DOHH2 (cell line): Measurements from ENCODE around the gene SYTL1.

Source experiments
- H3F3A ChIP-seq: fragments of 200-600 bp; sonication (generic), shearing (Covaris generic); 2 replicates; pipeline ENCODE4 v1.6.0; 2016; ENCODE audit warnings: antibody characterized with exemption, mild to moderate bottlenecking; ENCODE audit not compliant: control insufficient read depth, insufficient read depth
- H3K27ac ChIP-seq: fragments of 200-600 bp; sonication (generic); 2 replicates; pipeline ENCODE4 v1.5.1; 2014; ENCODE audit warnings: low read depth, mild to moderate bottlenecking, low read length, moderate library complexity
- H3K27me3 ChIP-seq: fragments of 200-600 bp; sonication (generic); 2 replicates; pipeline ENCODE4 v1.6.1; 2014; ENCODE audit warnings: mild to moderate bottlenecking, low read length, mixed read lengths; ENCODE audit not compliant: control insufficient read depth
- H3K36me3 ChIP-seq: fragments of 200-600 bp; sonication (generic); 2 replicates; pipeline ENCODE4 v1.6.1; 2014; ENCODE audit warnings: mild to moderate bottlenecking, low read length, moderate library complexity, mixed read lengths; ENCODE audit not compliant: control insufficient read depth
- H3K4me1 ChIP-seq: fragments of 200-600 bp; sonication (generic); 2 replicates; pipeline ENCODE4 v1.6.1; 2014; ENCODE audit warnings: mild to moderate bottlenecking, low read length, mixed read lengths; ENCODE audit not compliant: control insufficient read depth
- H3K4me2 ChIP-seq: fragments of 200-600 bp; sonication (generic); 2 replicates; pipeline ENCODE4 v1.6.0; 2014; ENCODE audit warnings: mild to moderate bottlenecking, low read length, moderate library complexity
- H3K4me3 ChIP-seq: fragments of 200-600 bp; sonication (generic); 2 replicates; pipeline ENCODE4 v1.5.1; 2014; ENCODE audit warnings: mild to moderate bottlenecking, low read length, mixed read lengths
- H3K79me2 ChIP-seq: fragments of 200-600 bp; sonication (generic); 2 replicates; pipeline ENCODE4 v1.6.1; 2014; ENCODE audit warnings: mild to moderate bottlenecking, low read length, mixed read lengths; ENCODE audit not compliant: control insufficient read depth
- H3K9me2 ChIP-seq: fragments of 200-600 bp; sonication (generic); replicated peaks from 2 replicates; pipeline ENCODE4 v1.6.1; 2014; ENCODE audit warnings: mild to moderate bottlenecking, low read length, mixed read lengths; ENCODE audit not compliant: control insufficient read depth
- H3K9me3 ChIP-seq: fragments of 200-600 bp; sonication (generic); 2 replicates; pipeline ENCODE4 v1.6.1; 2014; ENCODE audit warnings: antibody characterized with exemption, low read length, mixed read lengths; ENCODE audit not compliant: control insufficient read depth, insufficient read depth
- H4K20me1 ChIP-seq: fragments of 200-600 bp; sonication (generic); 2 replicates; pipeline ENCODE4 v1.6.0; 2014; ENCODE audit warnings: low read depth, mild to moderate bottlenecking, antibody characterized with exemption, low read length, moderate library complexity; ENCODE audit not compliant: control insufficient read depth, insufficient read depth
- EZH2phosphoT487 ChIP-seq: fragments of 200-600 bp; sonication (generic); IDR thresholded peaks from 2 replicates; pipeline ENCODE4 v1.6.1; 2017; ENCODE audit warnings: borderline replicate concordance, mild to moderate bottlenecking, antibody characterized with exemption, low read length, moderate library complexity, mixed read lengths
- TF ChIP-seq, protein P1 (sequence below): fragments of 200-600 bp; sonication (generic); IDR thresholded peaks from one replicate; pipeline ENCODE4 v1.5.1; 2014; ENCODE audit warnings: antibody characterized with exemption, mild to moderate bottlenecking, low read depth, low read length; ENCODE audit not compliant: poor library complexity, severe bottlenecking

SYTL1 gene

DNA sequence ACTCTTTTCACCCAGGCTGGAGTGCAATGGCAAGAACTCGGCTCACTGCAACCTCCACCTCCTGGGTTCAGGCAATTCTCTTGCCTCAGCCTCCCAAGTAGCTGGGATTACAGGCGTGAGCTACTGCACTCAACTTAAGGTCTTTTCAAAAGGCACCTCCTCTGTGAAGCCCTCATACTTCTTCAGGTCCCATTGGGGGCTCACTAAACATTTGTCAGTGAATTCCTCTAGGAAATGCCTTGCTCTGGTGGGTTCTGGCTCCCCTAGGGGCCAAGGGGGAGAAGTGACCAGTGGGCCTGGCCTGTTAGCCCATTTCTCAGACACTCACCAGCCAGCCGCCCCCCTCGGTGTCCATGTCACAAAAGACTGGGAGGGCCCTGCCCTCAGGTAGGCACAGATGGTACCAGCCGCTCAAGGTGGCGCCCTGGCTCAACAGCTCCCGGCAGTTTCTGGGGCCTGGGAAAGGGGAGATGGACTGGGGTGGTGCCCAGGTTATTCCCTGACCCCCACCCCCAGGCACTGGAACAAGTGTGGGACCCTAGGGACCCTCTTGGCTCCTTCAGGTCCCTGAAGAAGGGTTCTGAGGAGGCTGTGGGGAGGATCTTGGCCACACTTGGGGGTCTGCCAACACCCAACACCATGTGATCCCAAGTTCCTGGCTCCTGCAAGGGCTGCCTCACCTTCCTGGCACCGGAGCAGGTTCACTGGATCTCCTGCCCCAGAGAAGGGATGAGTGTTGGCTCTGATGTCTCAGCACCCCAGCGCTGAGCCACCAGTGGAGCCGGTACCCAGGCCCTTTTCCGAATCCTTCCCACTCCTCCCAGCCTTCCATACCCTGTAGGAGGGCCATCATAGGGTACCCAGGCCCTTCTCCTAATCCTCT, 31.2 kb downstream of the SYTL1 start:
- Histone ChIP-seq H3K9me2 (no peaks in the 10 kb centered on the region), H4K20me1 (no peaks in the 10 kb centered on the region), H3F3A (no peaks in the 10 kb centered on the region; the same call in 1 of the 2 replicates), H3K27ac (no peak overlapping the region), H3K4me1 (peaks cover 13% of the 10 kb centered on the region), H3K9me3 (no peaks in the 10 kb centered on the region), H3K79me2 (no peaks in the 10 kb centered on the region), H3K4me2 (no peak overlapping the region), H3K4me3 (no peak overlapping the region), H3K27me3 (no peaks in the 10 kb centered on the region), H3K36me3 (no peaks in the 10 kb centered on the region)
- TF ChIP-seq EZH2phosphoT487: no peak
- TF ChIP-seq, protein P1, sequence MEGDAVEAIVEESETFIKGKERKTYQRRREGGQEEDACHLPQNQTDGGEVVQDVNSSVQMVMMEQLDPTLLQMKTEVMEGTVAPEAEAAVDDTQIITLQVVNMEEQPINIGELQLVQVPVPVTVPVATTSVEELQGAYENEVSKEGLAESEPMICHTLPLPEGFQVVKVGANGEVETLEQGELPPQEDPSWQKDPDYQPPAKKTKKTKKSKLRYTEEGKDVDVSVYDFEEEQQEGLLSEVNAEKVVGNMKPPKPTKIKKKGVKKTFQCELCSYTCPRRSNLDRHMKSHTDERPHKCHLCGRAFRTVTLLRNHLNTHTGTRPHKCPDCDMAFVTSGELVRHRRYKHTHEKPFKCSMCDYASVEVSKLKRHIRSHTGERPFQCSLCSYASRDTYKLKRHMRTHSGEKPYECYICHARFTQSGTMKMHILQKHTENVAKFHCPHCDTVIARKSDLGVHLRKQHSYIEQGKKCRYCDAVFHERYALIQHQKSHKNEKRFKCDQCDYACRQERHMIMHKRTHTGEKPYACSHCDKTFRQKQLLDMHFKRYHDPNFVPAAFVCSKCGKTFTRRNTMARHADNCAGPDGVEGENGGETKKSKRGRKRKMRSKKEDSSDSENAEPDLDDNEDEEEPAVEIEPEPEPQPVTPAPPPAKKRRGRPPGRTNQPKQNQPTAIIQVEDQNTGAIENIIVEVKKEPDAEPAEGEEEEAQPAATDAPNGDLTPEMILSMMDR: peak; percentile 19

DNA sequence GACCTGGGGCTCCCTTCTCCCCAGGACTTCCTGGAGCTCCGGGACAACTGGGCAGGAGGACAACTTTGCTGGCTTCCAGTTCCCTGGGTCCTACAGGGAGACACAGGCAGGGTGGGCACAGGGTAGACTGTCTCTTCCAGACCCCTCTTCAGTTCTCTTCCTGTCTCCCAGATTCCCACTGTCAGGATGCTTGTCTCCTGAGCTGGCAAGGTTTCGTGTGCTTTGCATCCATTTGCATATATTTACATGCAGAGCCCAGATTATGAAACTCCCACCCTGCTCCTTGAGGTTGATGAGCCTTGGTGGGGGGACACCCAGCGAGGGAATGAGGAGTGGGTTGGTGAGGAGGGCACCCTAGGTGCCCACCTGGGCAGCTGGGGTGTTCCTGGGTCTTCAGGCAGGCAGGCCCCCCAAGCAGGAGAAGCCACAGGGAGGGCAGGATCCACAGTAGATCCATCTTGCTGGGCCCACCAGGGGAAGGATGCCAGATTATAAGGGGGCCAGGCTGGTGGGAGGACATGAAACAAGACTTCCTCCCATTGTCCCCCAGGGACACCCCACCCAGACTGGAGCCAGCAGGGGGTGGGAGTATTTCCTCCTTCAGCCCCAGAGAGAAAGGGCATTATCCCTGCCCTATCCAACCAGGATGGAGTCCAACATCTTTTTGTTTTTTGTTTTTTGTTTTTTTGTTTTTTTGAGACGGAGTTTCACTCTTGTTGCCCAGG, 32.7 kb downstream of the SYTL1 start, which contains the start of gene FCN3:
Gene FCN3 (minus strand): TSS at position 463 of the 725 bp plus-strand sequence. CDS start 6 bp downstream, at position 457.
- H3K4me3 ChIP-seq: no peak within 1 kb of the TSS
- H3K4me1 ChIP-seq: peaks cover 8% of the 10 kb centered on the region
- no peaks in the 10 kb centered on the region; the same call in 1 of the 2 replicates for H3F3A ChIP-seq
- no peak for TF ChIP-seq EZH2phosphoT487
- TF ChIP-seq, protein P1: no peak
- H3K27me3 ChIP-seq: no peaks in the 10 kb centered on the region; the same call in 1 of the 2 replicates
- H3K36me3 ChIP-seq: no peaks in the 10 kb centered on the region
- H3K27ac ChIP-seq: no peak within 1 kb of the TSS
- no peak within 1 kb of the TSS for H3K4me2 ChIP-seq
- no peaks in the 10 kb centered on the region for H3K9me2 ChIP-seq
- no peaks in the 10 kb centered on the region for H3K79me2 ChIP-seq
- no peaks in the 10 kb centered on the region for H3K9me3 ChIP-seq
- H4K20me1 ChIP-seq: no peaks in the 10 kb centered on the region

DNA sequence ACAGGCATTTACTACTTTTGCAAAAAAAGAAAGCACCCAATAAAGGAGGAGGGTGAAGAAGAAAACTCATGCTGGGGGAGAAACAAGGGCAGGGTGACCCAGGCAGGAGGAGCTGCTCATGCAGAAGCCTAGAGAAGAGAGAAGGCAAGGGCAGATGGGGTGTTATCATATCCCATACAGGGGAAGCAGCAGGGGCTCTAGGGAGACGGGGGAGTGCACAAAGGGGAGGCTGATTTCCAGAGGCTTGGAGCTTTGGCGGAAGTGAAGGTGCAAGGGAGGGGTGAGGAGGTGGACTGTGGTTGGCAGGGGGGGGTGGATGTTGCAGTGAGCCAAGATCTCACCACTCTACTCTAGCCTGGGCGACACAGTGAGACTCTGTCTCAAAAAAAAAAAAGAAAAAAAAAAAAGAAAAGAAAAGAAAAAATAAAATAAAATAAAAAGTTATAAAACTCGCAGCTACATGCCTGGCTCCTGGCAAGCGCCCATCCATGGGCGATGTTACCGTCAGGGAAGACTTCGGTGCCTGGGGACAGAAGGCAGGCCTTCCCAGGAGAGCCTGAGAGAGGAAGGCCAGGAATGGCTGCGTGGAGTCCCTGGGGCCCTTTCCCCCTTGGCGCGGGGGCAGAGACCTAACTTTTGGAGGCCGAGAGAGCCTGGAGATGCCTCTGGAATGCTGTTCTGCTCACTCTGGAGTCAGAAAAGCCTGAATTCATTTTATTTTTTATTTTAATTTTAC, 36.1 kb downstream of the SYTL1 start:
- H3K4me2 ChIP-seq: no peak overlapping the region

More for the DNA sequence above, 36.1 kb downstream of the SYTL1 start:
- no peaks in the 10 kb centered on the region for H3K79me2 ChIP-seq
- H3K4me3 ChIP-seq: no peak overlapping the region
- H3F3A ChIP-seq: no peaks in the 10 kb centered on the region; the same call in 1 of the 2 replicates
- H3K36me3 ChIP-seq: no peaks in the 10 kb centered on the region
- no peaks in the 10 kb centered on the region for H3K9me2 ChIP-seq
- no peaks in the 10 kb centered on the region for H3K9me3 ChIP-seq
- H4K20me1 ChIP-seq: no peaks in the 10 kb centered on the region
- H3K4me1 ChIP-seq: no peaks in the 10 kb centered on the region
- TF ChIP-seq, protein P1: no peak
- no peak for TF ChIP-seq EZH2phosphoT487
- H3K27me3 ChIP-seq: peaks cover 17% of the 10 kb centered on the region
- H3K27ac ChIP-seq: no peak overlapping the region
